Jurkat, Clone E6-1 (cell line): ENCODE data around the gene CGNL1.

Source experiments
- DNase-seq: peaks from one replicate; pipeline ENCODE4 v3.0.0-alpha.2; 2011; ENCODE audit warnings: low read depth, low spot score
- H3K4me3 ChIP-seq: 2 replicates; pipeline ENCODE4 v1.5.1; 2011; ENCODE audit warnings: mild to moderate bottlenecking, low read length, control low read depth, moderate library complexity

CGNL1 gene

DNA sequence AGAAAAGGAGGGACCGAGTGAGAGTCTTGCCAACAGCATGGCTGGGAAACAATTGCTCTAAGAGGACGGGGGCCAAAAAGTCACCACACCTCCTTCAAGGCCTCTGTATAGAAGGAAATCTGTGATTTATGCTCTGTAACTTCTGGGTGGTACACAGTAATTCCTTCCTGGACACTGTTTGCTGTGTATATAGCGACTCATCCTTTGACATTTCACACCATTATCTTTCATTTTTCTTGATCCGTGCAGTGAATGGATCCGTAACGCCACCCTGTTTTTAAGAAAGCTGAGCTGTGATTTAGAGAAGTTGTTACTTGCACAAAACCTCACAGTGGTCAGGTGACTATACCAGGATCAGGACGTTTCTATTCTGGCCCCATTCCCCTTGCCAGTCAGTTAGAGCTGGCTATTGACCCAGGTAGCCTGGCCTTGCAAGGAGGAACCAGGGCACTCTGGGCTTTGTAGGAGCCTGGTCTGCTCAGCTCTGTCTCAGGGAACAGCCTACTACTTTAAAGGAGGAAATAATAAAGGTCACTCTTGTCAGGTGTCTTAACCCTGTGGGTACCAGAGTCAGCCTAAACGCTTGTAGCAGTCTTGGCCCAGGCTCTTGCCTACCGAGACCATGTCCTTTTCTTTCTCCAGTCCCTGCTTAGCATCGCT, 128.9 kb downstream of the CGNL1 start:
- no peak overlapping the region for H3K4me3 ChIP-seq
- DNase-seq = no peak

DNA sequence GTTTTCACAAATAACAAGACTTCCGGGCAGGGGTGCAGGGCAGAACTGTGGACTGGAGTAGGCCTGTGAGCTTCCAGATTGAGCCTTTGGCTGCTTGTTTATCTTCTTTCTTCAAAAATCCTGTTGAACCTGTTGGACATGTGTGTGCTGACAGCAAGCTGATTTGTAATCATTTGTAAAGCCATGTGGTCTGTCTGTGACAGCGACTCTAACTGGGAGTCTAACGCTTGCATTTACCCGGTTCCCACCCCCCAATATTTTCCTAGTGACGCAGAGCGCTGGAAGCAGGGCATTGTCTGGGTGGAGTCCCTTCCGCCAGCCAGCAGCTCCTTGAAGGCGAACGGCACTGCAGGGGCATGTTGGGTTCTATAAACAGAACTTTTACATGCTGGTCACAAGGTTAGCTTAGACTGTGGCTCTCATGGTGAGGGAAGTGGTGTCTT, 129.7 kb downstream of the CGNL1 start:
- no peak for DNase-seq
- no peak overlapping the region for H3K4me3 ChIP-seq

DNA sequence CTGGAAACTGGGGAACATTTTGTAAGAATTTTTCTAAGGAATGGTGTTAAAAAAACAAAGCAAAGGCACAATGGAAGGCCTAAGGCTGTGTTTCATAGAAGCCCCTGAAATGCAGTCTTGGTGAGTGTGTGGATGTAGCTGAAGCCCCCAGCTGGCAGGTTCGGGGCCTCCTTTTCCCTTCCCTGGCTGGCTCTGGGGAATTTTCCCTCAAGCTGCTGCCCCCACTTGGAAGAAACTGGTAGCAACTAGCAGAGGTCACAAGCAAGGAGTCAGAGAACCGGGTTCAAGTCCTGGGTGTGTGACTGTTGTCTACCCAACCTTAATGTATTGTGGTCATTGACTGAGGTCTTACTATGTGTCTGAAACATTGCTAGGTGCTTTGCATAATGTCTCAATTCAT, 130.1 kb downstream of the CGNL1 start:
- DNase-seq = no peak
- no peak overlapping the region for H3K4me3 ChIP-seq

DNA sequence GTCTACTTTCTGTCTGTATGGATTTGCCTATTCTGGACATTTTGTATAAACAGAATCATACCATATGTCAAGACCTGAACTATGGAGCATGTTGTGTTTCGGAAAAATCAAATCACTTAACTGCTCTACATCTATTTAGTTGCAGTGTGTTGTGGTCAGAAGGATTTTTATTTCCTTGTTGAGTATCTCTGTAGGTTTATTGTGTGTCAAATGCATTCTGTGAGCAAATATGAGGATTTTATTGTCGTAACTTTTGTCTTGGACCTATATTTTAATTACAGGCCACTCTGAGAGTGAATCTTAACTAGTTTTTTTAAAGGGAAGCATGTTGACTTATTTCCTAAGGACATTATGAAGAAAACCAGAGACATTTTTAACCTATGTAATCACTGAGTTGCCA, 130.8 kb downstream of the CGNL1 start:
- no peak overlapping the region for H3K4me3 ChIP-seq
- DNase-seq = no peak

DNA sequence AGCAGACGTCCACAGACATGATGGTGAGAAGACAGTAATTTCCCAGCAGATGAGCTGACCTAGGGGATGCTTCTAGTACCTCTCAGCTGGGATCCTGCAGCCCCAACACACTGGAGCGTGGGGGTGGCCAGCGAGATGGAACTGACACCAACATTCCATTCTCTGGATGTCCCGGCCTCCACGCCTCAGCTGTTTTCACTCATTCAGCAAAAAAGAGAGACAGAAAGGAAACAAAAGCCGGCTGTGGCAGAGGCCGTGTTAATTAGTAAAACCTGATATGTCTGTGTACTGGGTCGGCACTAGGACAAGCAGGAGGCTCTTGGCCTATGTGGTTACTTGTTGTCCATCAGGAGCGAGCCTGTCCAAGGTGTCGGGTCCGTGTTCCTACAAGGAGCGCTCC, 132.8 kb downstream of the CGNL1 start:
- H3K4me3 ChIP-seq = no peak overlapping the region
- no peak for DNase-seq

DNA sequence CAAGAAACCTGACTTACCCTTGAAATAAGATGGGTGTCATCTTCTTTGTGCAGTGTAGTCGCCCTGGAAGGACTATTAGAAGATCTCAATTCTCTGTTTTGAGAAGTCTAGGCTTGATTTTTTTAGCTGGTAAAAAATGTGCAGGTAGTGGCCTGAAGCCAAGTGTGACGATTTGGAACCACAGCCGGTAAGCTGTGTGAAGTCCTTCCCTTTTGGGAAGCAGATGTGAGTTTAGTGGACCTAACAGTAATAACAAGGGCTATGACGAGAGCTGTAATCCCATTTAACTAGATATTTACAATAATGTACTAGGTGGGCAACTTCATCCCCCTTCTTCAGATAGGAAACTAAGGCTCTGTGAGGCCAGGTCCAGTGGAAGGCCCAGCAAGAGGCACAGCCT, 133.7 kb downstream of the CGNL1 start:
- no peak for DNase-seq
- H3K4me3 ChIP-seq = no peak overlapping the region

DNA sequence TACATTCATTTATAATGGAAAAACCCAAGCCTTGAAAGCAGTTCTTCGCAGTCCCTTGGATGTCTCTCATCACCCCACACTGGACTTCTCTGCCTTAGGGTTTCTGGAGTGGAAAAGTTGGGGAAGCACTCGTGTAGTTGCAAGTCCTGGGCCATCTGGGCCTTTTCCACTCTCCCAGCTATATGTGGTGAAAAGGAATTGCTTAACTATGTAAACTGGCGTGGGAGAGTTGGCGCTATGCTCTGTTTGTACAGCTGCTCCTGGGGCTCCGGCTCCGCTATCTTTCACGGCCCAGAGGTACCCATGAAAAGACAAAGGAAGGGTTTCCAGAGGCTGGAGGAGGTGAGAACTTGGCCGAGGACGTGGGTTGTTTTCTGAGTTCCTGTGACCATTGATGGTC, 134.3 kb downstream of the CGNL1 start:
- DNase-seq = no peak
- H3K4me3 ChIP-seq = no peak overlapping the region

DNA sequence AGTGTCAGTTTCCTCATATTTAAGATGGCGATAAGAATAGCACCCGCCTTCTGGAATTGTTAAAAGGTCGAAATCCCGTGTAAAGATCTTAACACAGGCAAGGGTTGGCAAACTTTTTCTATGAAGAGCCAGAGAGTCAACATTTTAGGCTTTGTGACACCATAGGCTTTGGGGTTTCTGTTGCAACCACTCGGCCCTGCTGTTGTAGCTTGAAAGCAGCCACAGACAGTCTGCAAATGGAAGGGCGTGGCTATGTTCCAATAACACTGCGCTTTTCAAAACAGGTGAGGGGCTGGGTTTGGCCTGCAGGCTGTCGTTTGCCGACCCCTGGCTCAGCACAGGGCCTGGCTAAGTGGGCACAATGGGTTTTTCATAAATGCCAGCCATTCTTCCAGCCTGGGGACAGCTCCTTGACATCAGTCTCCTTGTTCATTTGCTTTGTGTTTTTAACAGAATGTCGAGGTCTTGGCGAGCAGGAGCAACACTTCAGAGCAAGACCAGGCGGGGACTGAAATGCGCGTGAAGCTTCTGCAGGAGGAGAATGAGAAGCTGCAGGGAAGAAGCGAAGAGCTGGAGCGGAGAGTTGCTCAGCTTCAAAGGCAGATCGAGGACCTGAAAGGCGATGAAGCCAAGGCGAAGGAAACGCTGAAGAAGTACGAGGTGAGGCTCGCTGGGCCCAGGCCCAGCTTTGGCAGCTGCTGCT, 140.2 kb downstream of the CGNL1 start:
- H3K4me3 ChIP-seq = no peak overlapping the region
- DNase-seq = peak; percentile 63

DNA sequence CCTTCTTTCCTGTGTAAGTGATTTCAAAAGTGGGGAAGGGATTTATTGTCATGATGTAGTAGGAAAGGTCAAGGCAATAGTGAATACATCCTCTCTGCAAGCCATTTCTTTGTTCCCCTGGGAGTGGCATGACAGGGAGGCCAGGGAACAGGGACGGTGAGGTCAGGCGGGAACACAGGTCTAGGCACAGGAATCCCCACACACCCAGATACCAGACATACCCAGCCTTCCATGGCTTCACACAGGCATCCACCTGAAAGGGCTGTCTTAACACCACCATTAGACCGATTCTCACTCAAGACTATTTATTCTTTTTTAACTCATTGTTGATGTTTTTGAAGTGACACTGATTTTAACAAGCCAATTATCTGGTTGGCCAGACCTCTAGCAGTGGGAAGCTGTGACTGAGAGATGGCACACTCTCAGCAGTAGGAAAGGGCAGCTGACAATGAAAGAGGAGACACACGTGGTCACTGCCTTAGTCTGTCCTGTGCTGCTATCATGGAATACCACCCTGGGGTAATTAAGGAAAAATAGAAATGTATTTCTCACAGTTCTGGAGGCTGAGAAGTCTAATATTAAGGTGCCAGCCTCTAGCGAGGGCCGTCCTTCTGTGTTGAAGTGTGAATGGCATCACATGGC, 140.8 kb downstream of the CGNL1 start:
- no peak overlapping the region for H3K4me3 ChIP-seq
- no peak for DNase-seq

DNA sequence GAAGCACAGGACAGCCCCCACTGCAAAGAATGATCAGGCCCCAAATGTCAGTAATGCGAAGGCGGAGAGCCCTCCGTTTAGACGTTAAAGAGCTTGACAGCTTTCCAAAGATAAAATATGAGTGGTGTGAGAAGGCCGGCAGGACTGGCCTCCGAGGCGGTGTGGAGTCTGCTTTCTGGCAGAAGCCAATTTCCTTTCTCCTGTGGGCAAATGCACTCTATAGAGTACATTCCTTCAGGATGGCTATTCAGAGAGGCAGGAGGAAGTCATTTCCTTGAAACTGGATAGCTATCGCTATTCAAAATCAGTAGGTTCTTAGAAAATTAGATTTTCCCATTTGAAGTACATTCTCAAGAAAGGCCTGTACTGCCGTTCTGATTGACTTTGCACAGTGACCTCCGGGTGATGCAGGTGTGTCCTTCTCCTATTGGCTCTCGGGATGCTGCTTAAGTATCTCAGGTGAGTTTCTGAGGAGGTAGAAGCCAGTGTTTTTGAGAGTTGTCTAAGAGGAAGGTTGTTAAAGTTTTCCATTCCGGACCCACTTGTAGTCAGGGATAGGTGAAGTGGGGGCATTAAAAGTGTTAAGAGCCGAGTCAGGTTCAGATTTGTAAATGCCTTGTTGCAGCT, 142.6 kb downstream of the CGNL1 start:
- DNase-seq = no peak

DNA sequence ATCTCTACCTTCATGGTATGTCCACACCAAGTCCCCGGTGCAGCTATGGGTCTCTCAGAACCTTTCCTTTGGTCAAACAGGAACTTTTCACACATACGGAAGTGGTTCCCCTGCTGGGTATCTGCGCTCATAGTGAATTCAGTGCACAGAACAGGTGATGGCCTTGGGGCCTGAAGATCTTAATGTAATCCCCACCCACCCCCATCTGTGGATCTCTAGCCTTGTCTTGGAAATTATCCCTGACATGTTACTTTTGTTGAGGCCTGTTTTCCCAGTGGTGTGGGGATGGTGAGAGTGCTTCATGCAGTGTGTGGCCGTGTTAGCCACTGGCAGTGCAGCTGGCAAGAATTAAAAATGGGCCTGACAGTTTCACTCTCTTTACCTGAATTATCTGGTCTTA, 143.5 kb downstream of the CGNL1 start:
- DNase-seq = no peak
- H3K4me3 ChIP-seq = no peak overlapping the region

More for the DNA sequence above, 142.6 kb downstream of the CGNL1 start:
- H3K4me3 ChIP-seq = no peak overlapping the region

DNA sequence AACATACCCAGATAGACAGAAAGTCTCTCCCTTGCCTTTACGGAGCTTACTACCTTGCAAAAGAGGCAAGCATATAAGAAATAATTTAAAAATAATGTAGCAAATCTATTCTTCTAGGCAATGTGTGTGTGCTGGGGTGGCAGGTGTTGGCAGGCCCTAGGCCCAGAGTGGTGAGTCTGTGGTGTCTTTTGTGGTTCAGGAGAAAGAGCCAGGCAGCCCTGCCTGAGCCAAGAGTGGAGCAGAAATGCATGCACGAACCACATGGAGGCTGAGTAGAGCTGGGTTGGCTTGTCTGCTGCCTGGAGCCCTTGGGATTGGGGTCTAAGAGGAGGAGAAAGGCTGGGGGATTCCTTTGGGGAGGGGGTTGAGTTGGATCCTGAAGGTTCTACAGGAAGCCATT, 145.2 kb downstream of the CGNL1 start:
- no peak overlapping the region for H3K4me3 ChIP-seq
- peak; percentile 47 for DNase-seq

DNA sequence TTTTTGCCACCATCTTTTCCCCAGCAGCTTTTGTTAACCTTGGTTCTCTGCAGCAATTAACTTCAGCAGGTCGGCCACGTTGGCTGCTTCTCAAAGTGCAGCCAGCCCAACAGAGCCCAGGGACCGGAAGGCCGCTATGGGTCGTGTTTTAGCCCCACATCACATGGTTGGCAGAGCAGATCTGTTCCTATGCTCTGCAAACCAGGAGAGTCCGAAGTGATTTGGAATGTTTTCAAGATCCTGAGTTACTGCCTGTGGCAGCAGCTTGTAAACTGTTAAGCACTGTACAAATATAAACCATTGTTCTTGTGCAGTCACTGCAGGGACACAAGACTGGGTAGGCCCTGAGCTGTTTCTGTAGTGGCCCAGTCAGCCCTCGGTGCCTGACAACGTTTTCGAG, 145.8 kb downstream of the CGNL1 start:
- no peak overlapping the region for H3K4me3 ChIP-seq
- DNase-seq = no peak

DNA sequence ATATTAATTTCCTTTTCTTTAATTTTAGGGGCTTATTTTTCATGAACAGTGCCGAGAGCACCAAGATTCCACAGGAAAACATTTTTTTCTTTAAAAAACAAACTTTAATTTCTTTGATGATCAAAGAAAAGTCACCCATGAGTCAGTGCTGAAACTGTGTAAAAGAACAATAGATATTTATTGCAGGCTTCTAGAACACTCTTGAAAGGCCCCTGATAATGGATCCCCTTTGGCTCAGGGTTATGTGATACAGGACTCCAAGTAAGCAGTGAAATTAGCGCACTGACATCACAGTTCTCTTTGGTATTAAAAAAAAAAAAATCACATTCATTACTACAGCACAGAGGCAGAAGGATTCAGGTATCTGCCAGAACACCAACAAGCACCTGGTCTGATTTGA, 149.3 kb downstream of the CGNL1 start:
- no peak overlapping the region for H3K4me3 ChIP-seq
- DNase-seq = no peak

DNA sequence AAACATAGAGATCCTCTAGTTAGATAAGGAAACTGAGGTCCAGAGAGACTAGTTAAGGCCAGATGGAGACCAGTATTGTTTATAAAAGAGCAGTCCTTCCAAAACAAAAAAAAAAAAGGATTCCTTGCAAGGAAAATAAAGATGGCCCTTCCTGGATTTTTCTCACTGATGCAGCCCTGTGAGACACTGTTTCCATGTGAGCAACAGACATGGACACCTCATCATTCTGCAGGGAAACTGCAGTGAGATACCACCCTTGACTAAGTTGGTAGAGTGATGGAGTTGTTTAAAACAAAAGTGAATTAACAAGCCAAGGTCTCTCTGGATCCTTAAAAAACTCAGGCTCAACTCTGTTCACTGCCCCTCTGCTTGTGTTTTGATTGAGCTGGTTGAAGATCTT, 149.8 kb downstream of the CGNL1 start:
- no peak overlapping the region for H3K4me3 ChIP-seq
- DNase-seq = no peak

DNA sequence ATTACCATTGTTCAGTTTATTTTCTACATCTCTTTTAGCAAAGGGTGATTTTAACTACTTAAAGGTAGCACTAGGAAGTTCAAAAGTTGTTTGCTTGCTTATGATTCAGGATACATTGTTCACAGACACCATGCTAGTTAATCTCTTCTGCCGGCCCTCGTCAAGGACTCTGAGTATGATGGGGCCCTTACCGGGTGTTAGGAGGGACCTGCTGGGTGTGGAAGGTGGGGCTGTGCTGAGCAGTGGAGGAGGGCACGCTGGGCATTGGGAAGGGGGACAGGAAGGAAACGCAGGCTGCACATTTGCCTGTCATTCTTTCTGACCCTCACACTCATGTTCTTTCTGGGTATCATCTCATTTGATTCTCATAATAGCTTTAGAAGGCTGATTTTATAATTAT, 150.3 kb downstream of the CGNL1 start:
- H3K4me3 ChIP-seq = no peak overlapping the region
- no peak for DNase-seq

DNA sequence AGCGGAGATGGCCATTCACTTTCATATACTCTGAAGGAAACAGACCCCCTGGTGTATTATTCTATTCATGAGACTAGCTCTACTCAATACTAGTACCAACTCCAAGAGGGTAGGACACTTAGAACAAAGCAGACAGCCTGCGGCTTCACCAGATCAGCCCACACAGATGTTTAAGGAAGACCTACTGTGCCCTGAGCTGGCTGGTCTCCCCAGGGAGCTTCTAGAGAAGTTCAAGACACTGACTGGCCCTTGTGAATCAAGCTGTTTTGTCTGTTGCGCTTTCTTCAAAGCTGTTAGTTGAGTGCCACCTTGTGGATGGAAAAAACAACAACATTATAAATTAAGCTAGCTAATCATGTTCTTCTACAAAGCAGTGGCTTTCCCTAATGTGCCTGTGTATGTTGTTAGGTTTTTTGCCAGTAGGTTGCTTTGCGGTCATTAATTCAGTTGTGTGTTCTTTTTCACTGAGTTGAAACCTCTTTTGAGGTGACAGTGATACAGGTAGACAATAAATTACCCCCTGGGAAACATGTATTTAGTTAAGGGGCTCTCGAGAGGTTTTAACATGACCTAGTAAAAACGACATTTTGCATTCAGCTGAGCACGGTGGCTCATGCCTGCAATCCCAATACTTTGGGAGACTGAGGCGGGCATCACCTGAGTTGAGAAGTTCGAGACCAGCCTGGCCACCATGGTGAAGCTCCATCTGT, 151.2 kb downstream of the CGNL1 start:
- no peak overlapping the region for H3K4me3 ChIP-seq

DNA sequence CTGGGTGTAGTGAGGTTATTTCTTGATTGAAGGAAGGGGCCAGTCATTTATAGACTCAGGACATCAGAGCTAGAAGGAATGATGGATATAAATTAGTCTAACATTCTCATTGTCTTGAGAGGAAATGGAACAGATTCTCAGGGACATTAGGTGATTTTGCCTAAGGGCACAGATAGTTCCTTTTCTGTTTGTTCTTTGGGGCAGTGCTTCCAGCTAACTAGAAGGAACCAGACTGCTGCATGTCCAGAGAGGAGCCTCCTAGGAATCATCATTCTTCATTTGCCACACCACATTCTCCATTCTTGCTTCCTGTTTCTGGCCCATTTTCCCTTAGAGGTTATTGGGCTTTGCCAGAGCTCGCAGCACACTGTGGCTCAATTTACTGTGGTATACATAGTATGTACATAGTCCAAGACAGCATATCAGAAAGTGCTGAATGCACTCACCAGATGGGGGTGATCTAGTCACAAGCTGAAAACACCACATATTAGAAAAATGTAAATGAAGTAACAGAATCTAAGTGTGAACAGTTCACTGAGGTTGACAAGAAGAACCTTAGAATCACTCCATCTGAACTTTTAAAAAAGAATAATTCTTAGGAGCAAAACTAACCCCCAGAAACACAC, 152.7 kb downstream of the CGNL1 start:
- no peak overlapping the region for H3K4me3 ChIP-seq
- DNase-seq = no peak

More for the DNA sequence above, 151.2 kb downstream of the CGNL1 start:
- DNase-seq = peak; percentile 77

DNA sequence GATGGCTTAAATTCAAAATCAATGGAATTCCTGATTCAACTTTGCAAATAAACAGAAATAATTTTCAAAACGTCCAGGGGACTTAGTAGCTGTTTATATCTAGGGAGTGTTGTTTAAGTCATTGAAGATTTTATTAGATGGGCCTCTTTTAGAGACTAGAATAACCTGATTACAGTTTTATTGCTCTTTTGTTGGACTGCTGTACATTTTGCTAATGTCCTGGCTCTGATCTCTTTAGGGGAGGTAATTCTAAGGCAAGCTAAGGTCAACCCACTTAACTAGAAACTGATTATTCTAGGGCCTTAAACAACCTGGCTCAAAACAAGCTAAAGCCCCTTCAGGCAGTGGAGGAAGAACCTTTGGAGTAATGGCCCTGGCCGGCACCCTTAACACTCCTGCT, 153.4 kb downstream of the CGNL1 start:
- DNase-seq = no peak
- no peak overlapping the region for H3K4me3 ChIP-seq
